Ovary (tissue), 3 donors: Measurements from ENCODE around the gene PALLD.

Experiments used
- CTCF ChIP-seq, 3 donors: fragments of 450-650 bp in 2 of 3; fragments of 200-600 bp in 1 of 3; IDR thresholded peaks; one replicate each; pipeline versions ENCODE4 v1.5.1 to v1.8.0; 2016 to 2022; ENCODE audit warnings: antibody characterized with exemption in 3 of 3, mild to moderate bottlenecking in 1 of 3
- EP300 ChIP-seq: sonication (generic); formaldehyde crosslinking; IDR thresholded peaks from one replicate; pipeline ENCODE4 v1.6.1; 2017; ENCODE audit warnings: antibody characterized with exemption
- POLR2A ChIP-seq: fragments of 450-650 bp; IDR thresholded peaks from one replicate; pipeline ENCODE4 v1.6.1; 2017; ENCODE audit warnings: antibody characterized with exemption, mild to moderate bottlenecking, moderate library complexity
- donor health status: DM: no; HTN: no; CAD: no.

GRCh38 chr4:168907119-168907698, 410.4 kb downstream of the PALLD start:
- TF ChIP-seq CTCF (IDR thresholded peaks at IDR 0.05) (no peak), POLR2A (no peak), EP300 (no peak)
